ENCODE results near the gene ATXN1. TPM values are rescaled to one million over a fixed set of nuclear protein-coding genes. Genes with fewer than 3 reads are reported as not detected.

ATXN1 gene
- total and polyA plus RNA-seq, 2 of the 13 experiments (the other 11 are each of a cell fraction or from before 2014, with no cell fraction given): 20.7 to 39.5 TPM

DNA sequence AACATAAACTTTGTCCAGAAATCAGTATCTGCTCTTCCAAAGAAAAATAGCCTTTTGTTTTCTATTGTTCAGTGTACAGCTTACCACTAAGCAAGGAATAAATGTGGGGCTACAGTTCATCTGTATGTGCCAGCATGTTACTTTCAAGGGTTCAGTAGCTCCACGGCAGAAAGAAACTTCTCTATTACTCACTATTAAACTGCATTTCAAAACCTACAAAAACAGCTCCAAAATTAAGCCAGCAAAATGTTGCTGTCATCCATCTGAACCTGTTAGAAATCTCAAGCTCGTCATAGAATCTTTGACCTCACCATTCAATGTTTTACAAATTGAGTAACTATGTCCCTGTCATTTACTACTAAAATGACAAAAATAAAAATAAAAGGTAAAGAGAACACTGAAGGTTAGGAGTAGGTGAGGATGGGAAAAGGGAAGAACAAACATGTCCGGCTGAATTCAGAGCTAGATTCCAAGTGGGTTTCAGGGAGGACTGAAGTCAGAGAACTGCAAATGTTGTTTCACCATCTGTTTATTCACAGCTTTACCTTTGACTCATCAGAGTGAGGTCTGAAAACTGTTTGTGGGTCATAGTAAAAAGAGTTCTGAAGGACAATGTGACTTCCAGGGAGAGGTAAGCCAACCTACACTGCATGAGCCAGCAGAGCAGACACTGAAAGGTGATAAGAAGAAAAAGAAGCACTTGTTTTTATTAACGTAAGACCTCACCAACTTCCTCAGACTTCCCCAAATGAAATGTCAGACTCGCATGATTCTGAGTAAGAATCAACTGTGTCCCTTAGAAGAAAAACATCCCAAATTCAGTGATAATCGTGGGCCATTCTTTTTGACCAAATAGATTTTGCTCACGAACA lies 62.0 kb downstream of the ATXN1 start (continued):
- no peak for TF ChIP-seq ZHX2 (IDR thresholded peaks at IDR 0.05; ENCODE audit: low read depth)
- no peak for TF ChIP-seq ZHX2 (CRISPR knock-in tag; IDR thresholded peaks at IDR 0.05; ENCODE audit: borderline replicate concordance)
- no peak for TF ChIP-seq ZNF546 (CRISPR knock-in tag; conservative IDR thresholded peaks at IDR 0.05)
- peak; percentile 75 for TF ChIP-seq ERF (CRISPR knock-in tag; IDR thresholded peaks at IDR 0.05)
- TF ChIP-seq ZNF12 (CRISPR knock-in tag; IDR thresholded peaks at IDR 0.05): peak; percentile 31; the same call in 1 of the 2 replicates
- no peak for TF ChIP-seq ZNF724P (CRISPR knock-in tag; IDR thresholded peaks at IDR 0.05; ENCODE audit: borderline replicate concordance)
- peak; percentile 71; the same call in 1 of the 2 replicates for TF ChIP-seq ELF3 (CRISPR knock-in tag; IDR thresholded peaks at IDR 0.05)
- peak; percentile 95 for TF ChIP-seq FOSL2 (CRISPR knock-in tag; IDR thresholded peaks at IDR 0.05)
- TF ChIP-seq ZNF7 (CRISPR knock-in tag; IDR thresholded peaks at IDR 0.05): no peak
- no peak for TF ChIP-seq ZNF496 (CRISPR knock-in tag; IDR thresholded peaks at IDR 0.05; ENCODE audit: insufficient replicate concordance)
- TF ChIP-seq MTF2 (CRISPR knock-in tag; IDR thresholded peaks at IDR 0.05; ENCODE audit: borderline replicate concordance): no peak
- no peak for TF ChIP-seq SRF (IDR thresholded peaks at IDR 0.05; ENCODE audit: low read depth, low read length)
- TF ChIP-seq, protein P1, sequence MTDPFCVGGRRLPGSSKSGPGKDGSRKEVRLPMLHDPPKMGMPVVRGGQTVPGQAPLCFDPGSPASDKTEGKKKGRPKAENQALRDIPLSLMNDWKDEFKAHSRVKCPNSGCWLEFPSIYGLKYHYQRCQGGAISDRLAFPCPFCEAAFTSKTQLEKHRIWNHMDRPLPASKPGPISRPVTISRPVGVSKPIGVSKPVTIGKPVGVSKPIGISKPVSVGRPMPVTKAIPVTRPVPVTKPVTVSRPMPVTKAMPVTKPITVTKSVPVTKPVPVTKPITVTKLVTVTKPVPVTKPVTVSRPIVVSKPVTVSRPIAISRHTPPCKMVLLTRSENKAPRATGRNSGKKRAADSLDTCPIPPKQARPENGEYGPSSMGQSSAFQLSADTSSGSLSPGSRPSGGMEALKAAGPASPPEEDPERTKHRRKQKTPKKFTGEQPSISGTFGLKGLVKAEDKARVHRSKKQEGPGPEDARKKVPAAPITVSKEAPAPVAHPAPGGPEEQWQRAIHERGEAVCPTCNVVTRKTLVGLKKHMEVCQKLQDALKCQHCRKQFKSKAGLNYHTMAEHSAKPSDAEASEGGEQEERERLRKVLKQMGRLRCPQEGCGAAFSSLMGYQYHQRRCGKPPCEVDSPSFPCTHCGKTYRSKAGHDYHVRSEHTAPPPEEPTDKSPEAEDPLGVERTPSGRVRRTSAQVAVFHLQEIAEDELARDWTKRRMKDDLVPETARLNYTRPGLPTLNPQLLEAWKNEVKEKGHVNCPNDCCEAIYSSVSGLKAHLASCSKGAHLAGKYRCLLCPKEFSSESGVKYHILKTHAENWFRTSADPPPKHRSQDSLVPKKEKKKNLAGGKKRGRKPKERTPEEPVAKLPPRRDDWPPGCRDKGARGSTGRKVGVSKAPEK (CRISPR knock-in tag; IDR thresholded peaks at IDR 0.05; ENCODE audit: borderline replicate concordance): peak; percentile 62; the same call in 1 of the 2 replicates
